DLD1 (cell line): ENCODE results near the gene ACSL5.

Experiments
- in situ Hi-C: cut with HindIII; loops from 2 replicates; pipeline ENCODE4 v1.10.0; 2017; ENCODE audit warnings: low sequenced_read_pairs

The ACSL5 gene, protein sequence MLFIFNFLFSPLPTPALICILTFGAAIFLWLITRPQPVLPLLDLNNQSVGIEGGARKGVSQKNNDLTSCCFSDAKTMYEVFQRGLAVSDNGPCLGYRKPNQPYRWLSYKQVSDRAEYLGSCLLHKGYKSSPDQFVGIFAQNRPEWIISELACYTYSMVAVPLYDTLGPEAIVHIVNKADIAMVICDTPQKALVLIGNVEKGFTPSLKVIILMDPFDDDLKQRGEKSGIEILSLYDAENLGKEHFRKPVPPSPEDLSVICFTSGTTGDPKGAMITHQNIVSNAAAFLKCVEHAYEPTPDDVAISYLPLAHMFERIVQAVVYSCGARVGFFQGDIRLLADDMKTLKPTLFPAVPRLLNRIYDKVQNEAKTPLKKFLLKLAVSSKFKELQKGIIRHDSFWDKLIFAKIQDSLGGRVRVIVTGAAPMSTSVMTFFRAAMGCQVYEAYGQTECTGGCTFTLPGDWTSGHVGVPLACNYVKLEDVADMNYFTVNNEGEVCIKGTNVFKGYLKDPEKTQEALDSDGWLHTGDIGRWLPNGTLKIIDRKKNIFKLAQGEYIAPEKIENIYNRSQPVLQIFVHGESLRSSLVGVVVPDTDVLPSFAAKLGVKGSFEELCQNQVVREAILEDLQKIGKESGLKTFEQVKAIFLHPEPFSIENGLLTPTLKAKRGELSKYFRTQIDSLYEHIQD

DNA sequence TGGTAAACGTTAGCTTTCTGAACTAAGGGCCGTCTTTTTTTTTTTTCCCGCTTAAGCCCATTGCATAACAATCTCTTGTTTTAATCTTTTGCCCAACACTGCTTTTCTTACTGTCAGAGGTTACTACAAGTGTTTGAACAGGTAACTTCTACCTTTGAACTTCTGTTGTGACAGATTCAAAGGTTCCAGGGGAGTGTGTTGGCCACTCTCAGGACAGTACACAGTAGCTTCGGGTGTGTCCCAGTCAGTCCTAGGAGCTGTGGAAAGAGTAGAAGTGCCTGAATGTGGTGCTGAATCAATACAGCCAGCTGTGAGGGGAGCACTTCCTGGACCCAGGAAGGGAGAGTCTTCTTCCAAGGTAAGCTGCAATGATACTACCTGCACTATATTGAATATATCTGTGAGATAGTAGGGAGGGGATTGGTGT is at the start of gene ACSL5:
Gene ACSL5 (plus strand): TSS at position 205 of the 427 bp plus-strand sequence. CDS start 20,831 bp downstream, outside the sequence.
- in situ Hi-C loops = no loop called here

DNA sequence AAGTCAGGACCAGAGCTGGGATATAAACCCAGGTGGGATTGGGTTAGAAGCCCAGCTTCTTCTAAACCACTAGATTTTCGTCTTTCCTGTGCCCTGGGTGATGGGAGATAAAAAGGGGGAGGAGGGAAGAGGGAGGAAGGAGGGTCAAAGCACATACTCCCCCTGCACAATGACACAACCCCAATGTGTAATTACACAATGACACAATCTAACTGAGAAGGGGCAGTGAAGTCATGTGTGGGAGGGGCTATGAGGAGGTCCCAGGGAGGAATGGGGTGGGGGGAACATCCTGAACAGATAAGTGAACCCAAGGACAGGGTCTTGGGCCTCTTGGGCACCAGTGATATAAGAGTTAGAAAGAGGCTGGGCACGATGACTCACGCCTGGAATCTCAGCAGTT is 46.2 kb upstream of the ACSL5 start:
- in situ Hi-C loops = no loop called here

DNA sequence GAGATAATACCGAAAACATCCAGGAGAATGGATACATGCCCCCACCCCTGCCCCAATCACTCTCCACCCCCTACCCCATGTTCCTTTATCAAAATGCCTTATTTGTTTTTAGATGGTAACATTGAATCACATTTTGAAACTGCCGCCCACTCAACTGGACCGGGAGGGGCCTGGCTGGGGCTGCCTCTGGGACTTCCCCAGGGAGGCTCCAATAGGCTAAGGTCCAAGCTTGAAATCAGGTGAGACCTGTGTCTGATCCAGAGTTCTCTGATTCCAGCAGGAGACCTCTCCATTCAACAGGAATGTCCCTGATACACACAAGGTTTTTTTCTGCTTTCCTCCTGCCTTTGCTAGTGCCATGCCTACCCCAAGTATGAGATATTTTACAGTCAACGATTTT is 43.8 kb upstream of the ACSL5 start:
- in situ Hi-C loops = no loop called here

DNA sequence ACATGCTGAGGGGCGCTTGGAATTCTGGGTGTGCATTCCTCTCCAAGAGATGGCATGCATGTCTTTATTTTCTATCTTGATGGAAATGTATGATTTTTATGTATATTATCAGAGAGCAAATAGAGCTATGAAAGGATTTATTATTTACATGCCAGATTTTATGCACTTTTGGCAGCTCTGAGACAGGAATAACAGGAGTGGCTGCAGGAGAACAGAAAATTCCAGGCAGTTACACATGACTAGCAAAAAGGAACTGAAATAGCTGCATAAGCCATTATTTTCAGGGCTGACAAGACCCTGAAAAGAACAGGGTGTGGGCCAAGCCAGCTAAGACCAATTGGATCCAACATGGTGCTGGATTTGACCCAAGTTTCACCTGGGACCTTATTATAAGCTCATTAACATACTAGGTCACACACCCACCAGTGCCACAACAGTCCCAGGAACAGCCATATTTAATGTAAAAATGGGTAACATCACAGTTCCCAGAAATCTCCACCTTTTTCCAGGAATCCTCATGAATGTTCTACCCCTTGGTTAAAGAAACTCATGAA is 43.2 kb upstream of the ACSL5 start:
- in situ Hi-C loops = no loop called here

DNA sequence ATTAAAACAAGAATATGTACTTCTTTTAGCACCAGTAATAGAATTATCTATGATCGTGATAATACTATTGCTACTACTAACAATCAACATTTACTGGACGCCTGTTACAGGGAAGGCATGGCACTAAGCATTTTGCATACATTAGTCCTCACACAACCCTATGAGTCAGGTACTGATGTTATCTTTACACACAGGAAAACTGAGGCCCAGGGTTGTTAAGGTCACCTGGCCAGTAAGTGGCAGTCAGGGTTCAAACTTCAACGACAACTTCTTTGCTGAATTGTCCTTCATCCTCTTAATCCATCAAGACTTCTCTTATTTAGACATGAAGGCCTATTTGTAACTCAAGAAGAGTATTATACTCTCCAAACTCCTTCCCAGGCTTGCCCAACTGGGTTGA is 41.9 kb upstream of the ACSL5 start:
- in situ Hi-C loops = no loop called here

DNA sequence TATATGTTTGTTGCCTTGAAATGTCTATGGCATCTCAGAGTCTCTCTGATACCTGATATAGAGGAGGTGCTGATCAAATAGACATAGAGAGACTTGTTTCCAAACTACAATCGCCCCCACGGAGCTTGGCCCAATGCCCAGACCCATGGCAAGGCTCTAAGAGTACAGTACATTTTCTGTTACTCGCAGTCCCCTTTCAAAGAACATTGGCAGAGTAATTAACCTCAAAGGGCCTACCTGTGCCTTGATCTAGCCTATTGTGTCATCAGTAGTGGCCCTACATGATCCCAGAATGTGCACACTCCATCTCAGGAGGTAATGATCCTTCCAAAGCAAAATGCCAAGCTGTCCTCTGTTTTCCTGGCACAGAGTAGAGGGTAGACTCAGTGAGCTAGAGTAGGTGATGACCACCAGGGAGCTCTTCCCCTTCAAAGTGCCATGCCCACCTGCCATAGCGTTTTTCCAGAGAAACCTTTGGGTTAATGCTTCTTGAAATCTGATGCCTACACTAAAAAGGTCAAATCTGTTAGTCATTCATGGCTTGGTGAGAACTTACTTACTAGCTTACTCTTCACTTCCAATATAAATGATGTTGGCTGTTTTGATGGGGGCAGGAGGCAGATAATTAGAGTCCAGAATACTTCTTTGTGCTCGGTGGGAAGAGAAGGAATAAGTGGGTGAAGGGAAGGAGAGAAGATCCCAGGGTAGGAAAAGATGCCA is 41.2 kb upstream of the ACSL5 start:
- in situ Hi-C loops = no loop called here

DNA sequence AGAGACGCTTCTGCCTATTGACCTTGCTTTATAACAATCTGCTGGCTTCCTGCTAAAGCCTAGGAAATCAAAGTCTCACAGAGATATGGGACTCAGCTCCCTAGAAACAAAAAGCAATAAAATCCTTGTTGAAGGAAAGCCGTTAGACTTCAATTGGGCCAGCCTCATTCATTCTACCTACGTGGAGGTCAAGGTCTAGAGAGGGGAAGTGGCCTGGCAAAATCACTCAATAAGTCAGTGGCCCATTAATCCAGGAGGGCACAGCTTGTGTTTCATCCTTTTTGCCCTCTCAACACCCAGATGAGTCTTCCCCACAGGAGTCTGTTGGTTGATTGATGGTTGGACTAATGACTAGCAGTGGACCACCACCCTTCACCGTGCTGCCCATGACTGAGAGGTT is 40.5 kb upstream of the ACSL5 start:
- in situ Hi-C loops = no loop called here

DNA sequence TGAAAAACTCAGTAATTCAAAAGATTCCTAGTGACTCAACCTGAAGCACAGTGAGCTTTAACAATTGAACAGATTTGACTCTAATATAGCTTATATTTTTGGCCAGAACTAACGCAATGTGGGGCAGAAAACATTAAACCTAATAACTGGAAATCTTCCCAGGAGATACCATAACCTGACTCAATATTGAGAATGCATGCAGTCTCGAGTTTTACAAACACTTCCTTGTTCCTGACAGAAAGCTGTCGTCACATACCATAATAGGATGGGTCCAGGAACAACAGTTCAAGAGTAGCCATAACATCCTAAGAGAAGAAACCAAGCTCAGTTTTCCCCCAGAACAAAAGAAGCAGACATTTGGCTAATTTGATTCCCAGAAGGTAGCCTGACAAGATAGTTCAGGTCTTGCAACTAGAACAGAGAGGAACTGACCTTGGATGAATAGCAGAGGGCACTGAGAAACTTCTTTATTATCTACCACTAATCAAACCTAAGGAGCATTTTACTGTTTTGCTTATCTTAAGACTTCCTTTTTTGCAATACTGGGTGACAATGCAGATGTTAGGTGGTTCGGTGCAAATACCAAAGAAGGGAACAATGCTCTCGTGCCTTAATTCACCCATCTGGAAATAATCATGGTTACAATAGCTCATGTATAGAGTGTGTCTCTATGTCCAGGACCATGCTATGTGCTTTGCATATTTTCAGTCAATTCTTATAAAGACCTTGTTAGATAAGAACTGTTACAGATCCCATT is 38.6 kb upstream of the ACSL5 start:
- in situ Hi-C loops = no loop called here

DNA sequence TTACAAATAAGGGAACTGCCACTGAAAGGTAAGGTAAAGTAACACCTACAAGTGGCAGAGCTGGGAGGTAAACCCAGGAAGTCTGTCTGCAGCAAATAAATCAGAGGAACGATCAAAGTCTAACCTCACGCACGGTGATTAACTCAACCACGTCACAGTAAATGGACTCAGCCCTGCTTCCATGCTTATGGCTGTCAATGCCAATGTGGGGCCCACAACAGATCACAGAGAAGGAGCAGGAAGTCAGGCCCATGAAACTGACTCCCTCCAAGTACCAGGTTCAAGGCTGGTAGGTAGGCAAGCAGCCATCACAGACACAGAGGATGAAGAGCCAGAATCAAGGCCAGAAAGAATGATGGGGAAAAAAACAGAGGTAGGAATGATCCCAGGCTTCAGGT is 38.0 kb upstream of the ACSL5 start:
- in situ Hi-C loops = no loop called here

DNA sequence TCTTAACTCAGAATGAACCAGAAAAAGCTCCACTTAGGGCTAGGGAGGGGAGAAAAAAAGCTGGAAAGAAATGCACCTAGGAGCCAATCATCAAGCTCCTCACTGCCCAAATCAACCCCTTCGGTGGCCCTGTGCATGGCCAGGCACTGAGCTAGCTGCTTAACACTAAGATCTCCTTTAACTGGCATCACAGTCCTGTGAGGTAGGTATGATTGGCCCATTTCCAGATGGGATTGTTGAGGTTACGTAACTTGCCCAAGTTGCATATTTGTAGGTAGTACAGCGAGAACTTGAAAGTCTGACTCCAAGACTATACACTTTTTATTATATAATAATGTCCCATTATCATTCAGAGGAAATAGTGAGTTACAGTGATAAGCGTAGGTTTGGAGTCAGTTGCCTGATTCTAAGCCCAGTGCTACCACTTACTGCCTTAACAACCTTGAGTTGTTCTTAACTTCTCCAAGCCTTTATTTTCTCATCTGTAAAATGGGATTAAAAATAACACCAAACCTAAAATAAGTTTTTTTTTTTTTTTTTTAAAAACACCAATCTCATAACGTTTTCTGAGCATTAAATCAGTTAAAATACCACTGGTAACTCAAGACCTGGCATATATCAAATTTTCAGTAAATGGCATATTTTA is 37.2 kb upstream of the ACSL5 start:
- in situ Hi-C loops = no loop called here

DNA sequence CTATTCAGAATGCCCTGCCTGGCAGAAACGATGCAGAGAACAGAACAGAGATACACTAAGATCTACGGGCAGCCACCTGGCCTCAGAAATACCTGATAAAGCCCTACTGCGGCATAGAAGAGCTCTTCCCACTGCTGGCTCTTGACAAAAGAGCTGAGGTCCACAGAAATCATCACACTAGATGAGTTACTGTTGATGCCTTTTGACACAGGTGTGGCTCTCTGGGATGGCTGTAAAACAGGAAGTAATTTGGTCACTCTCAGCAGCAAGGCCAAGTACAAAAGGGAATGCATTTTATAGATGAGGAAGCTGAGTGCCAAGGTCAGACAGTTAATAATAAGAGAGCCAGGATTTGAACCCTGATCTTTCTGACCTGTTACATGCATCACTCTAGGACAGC is 35.0 kb upstream of the ACSL5 start:
- in situ Hi-C loops = no loop called here

DNA sequence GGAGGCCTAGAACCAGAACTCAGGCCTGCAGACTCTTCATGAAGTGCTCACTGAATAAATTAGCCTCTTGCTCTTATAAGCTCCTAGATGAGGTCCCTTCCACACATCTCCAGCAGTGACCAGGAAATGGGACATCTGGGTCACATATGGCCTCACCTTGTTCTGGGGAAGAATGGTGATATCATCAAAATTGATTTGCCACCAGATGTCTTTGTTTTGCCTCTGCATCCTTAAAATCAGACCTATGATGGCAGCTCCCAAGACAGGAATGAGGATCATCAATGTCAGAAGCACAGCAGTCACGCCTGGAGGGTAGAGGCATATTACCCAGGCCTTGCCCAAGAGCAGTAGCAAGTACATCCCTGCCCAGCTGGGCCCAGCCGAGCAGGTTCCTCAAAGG is 33.3 kb upstream of the ACSL5 start:
- in situ Hi-C loops = no loop called here

DNA sequence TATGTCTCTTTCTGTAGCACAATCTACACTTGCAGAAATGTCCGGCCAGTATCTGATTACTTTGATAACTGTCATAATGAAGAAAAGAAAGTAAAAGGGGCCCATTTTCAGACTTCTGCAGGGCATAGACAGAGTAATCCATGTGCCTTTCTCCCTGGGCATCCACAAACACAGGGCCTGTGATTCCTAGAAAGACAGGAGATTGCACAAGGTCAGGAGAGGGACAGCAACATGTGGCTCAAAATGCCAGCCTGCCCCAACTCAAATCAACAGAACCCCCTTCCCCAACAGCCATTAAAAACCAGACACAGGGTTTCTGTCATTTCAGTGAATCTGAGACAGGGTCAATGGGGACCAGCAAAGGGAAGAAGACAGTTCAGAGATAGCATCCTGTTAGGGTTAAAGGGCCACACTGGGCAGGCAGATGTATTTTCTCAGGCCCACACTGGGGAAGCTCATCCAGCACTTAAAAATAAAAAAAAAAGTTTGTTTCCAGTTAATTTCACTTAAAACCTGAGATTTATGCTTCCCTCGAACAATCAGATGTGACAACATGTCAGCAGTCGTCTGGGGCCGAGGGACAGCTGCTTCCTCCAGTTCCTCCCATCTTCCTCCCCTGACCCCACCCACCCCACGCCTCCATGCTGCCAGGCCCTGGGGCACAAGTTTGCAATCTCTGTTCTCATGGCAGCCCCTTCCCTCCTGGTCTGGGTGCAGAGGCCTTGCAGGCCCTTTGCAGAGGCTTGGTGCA is 30.7 kb upstream of the ACSL5 start:
- in situ Hi-C loops = no loop called here

DNA sequence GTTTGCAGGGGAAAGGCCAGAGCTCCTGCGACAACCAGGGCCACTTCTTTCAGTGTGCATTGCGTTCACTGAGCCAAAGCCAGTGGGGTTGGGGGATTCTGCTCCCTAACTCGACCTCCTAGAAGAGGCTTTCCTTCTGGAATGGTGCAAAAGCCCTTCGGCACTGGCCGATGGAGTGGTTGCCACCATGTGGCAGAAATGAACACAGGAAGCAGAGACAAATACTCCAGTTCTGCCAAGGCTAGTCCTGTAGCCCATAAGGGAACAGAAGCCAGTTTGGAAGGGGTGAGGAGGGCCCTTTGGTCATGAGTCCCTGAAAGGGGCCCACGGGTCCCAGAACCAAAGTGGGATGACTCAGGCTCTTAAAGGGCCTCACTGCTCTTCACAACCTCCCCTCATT is 29.7 kb upstream of the ACSL5 start:
- in situ Hi-C loops = no loop called here

DNA sequence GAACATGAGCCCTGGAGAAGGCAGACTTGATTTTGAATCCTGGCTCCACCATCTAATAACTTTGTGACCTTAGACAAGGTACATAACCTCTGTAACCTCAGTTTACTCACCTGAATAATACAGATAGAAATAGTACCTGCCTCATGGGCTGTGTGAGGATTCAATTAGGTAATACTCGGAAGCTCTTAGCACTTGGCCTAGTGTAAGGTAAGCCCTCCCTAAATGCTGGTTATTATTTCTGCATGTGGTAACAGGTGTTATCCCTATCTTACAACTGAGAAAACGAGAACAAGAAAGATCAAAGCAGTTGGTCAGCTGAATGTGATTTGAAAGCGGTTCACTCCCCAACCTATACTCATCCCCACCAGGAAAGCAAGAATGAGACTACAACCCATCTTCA is 28.7 kb upstream of the ACSL5 start:
- in situ Hi-C loops = no loop called here

DNA sequence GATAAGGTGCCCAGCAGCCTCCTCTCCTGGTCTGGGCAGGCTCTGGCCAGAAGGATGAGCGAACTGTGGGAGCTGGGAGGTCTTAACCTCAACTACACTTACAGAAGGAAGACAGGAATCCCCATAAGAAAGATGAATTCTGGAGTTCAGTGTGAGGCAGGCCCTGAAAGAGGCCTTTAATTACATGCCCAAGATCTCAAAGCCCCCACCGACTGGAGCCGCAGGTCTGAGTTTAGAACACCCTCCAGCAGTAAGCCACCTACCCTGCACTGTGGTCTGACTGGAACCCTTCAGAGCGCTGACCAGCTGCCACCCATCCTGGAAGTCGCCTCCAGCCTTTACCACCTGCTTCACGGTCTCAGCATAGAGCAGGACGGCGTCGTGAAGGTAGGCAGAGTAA is 28.2 kb upstream of the ACSL5 start:
- in situ Hi-C loops = no loop called here

DNA sequence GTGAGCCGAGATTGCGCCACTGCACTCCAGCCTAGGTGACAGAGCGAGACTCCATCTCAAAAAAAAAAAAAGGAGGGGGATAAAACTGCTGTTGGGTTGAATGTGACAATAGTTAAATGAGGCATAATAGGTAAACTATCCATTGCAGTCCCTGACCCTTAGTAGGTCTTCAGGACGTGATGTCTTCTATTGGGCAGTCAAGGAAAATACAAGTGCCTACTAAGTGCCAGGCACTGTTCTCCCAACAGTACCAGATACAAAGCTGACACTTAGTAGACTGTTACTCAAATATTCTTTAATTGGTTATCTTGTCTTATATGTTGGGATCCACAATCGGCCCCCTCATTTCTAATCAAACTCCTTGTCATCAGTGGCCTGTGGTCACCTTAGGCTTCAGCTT is 27.1 kb upstream of the ACSL5 start:
- in situ Hi-C loops = no loop called here

DNA sequence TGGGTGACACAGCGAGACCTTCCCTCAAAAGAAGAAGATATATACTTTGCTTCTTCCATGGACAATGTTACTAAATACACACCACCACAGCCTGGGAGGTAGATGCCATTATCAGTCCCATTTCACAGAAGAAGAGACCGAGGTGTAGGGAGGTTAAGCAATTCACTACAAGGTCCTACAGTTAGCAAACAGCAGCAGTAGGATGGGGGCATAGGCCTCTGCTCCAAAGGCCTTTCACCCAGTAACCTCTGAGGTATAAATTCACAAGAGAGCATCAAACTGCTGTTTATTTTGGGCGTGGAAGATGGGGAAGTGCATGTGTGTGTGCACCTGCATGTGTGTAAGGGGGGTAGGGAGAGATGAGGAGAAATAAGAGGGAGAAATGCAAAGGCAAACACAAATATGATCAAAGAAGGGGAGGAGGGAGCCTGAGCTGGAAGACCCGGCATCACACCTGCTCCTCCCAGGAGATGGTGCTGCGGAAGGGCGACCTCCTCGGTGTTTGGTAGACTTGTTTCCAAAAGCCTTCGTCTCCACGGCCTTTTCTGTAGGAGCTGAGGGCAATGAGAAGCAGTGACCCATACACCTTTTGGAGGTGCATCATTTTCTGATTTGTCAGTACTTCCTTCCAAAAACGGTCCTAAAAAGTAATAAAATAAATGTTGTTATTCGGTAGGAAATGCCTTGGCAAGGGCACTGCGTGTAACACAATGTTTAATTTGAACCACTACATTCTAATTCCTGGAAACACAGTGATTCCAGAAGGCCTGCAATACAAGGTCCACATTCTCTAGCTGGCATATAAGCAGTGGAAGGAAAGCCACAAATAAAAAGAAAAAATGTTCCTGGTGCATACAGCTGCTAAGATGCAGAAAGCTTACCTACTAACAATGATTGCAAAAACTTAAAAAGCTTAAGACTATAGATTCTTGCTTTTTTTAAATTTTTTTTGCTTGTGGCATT is 25.9 kb upstream of the ACSL5 start:
- in situ Hi-C loops = no loop called here
